SK-N-SH treated with all-trans-retinoic acid at 6 μM for 48 hours (cell line): ENCODE results near the gene MAPK12.

Source experiments
- BACH2 ChIP-seq: fragments of 250-450 bp; sonication (Bioruptor Pico); IDR thresholded peaks from 2 replicates; pipeline ENCODE4 v1.9.0; 2021; ENCODE audit warnings: mild to moderate bottlenecking, borderline replicate concordance
- ESRRG ChIP-seq: fragments of 250-450 bp; sonication (Bioruptor Pico); IDR thresholded peaks from 2 replicates; pipeline ENCODE4 v1.6.1; 2021; ENCODE audit warnings: mild to moderate bottlenecking
- PPARA ChIP-seq: fragments of 250-450 bp; sonication (Bioruptor Pico); IDR thresholded peaks from 2 replicates; pipeline ENCODE4 v1.5.0; 2020; ENCODE audit warnings: mild to moderate bottlenecking, borderline replicate concordance
- RARB ChIP-seq: fragments of 250-450 bp; sonication (Bioruptor Pico); IDR thresholded peaks from 2 replicates; pipeline ENCODE4 v1.8.0; 2021; ENCODE audit warnings: mild to moderate bottlenecking, moderate library complexity
- ZFP3 ChIP-seq: fragments of 250-450 bp; sonication (Bioruptor Pico); IDR thresholded peaks from 2 replicates; pipeline ENCODE4 v1.5.0; 2020; ENCODE audit warnings: mild to moderate bottlenecking, moderate library complexity
- ZFP30 ChIP-seq: fragments of 450-650 bp; formaldehyde crosslinking; IDR thresholded peaks from 2 replicates; pipeline ENCODE4 v1.5.0; 2022; ENCODE audit warnings: mild to moderate bottlenecking, moderate library complexity
- TF ChIP-seq, protein P1 (sequence below): fragments of 250-450 bp; sonication (Bioruptor Pico); IDR thresholded peaks from 2 replicates; pipeline ENCODE4 v1.8.0; 2020; ENCODE audit warnings: mild to moderate bottlenecking, moderate library complexity, borderline replicate concordance

DNA sequence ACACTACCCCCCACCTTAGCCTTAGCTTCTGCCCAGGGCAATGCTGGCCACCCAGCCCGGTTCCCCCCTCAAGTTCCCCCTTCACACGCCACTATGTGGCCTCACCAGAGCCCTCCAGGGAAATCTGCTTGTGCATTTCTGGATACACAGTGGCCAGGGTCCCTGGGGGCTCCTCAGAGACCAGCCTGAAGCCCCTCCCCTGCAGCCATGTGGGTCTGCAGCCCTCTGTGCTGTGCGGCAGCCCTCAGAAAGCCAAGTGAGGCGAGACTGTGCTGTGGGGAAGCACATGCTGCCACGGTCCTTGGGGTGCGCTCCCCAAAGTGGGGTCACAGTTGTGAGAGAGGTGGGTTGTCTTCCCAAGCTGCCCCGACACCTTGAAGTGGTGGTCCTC, 48.1 kb upstream of the MAPK12 start:
- TF ChIP-seq ZFP30, result no peak
- TF ChIP-seq PPARA, result no peak
- TF ChIP-seq, protein P1, sequence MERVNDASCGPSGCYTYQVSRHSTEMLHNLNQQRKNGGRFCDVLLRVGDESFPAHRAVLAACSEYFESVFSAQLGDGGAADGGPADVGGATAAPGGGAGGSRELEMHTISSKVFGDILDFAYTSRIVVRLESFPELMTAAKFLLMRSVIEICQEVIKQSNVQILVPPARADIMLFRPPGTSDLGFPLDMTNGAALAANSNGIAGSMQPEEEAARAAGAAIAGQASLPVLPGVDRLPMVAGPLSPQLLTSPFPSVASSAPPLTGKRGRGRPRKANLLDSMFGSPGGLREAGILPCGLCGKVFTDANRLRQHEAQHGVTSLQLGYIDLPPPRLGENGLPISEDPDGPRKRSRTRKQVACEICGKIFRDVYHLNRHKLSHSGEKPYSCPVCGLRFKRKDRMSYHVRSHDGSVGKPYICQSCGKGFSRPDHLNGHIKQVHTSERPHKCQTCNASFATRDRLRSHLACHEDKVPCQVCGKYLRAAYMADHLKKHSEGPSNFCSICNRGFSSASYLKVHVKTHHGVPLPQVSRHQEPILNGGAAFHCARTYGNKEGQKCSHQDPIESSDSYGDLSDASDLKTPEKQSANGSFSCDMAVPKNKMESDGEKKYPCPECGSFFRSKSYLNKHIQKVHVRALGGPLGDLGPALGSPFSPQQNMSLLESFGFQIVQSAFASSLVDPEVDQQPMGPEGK (CRISPR knock-in tag), result no peak
- no peak for TF ChIP-seq ZFP3 (CRISPR knock-in tag)
- no peak for TF ChIP-seq BACH2 (CRISPR knock-in tag)
- no peak for TF ChIP-seq ESRRG (CRISPR knock-in tag)
- no peak for TF ChIP-seq RARB
